CD4-positive, alpha-beta T cell (primary cell): ENCODE measurements around the gene KCNK3. TPM values are rescaled to one million over a fixed set of nuclear protein-coding genes. Genes with fewer than 3 reads are reported as not detected.
"Not testable (repeated sequence)": the region's sequence is repeated elsewhere in the genome, so short reads cannot be mapped to it uniquely, and the experiment has no call there.

ENCODE experiments used
- ATAC-seq: fragments of 200-7000 bp; cut with Tn5 transposase; one replicate; pipeline ENCODE4 v1.10.0; 2022; ENCODE audit warnings: mild to moderate bottlenecking; ENCODE audit not compliant: poor library complexity
- CTCF ChIA-PET: fragments of 350-600 bp; sonication (Branson Sonifier 250); formaldehyde crosslinking; loops from one replicate; lab custom pipeline; 2021; ENCODE audit warnings: antibody characterized with exemption, inconsistent platforms; lab: Charles Lee
- POLR2A ChIA-PET: fragments of 350-600 bp; sonication (Branson Sonifier 250); formaldehyde crosslinking; loops from one replicate; lab custom pipeline; 2021; ENCODE audit warnings: antibody characterized with exemption, inconsistent platforms; lab: Charles Lee
- DNase-seq, 14 experiments: peaks; one replicate each; pipeline ENCODE4 v3.0.0-alpha.2; 2013 to 2020; ENCODE audit warnings: mixed read lengths in 2 of 14
- H3K27ac ChIP-seq, 2 donors: one replicate each; pipeline versions ENCODE4 v1.5.1 to v1.7.0; 2013; ENCODE audit warnings: low read length in 2 of 2, low read depth in 1 of 2, mild to moderate bottlenecking in 1 of 2
- H3K27me3 ChIP-seq, 2 experiments: 1 replicate in 1 of 2; 2 replicates in 1 of 2; pipeline versions ENCODE4 v1.6.1 to v1.7.0; 2013; ENCODE audit warnings: low read length in 2 of 2, control low read depth in 1 of 2, mild to moderate bottlenecking in 1 of 2, moderate library complexity in 1 of 2; ENCODE audit not compliant: insufficient read depth in 2 of 2, control insufficient read depth in 1 of 2
- H3K36me3 ChIP-seq: one replicate; pipeline ENCODE4 v1.6.1; 2013; ENCODE audit warnings: low read length, control low read depth; ENCODE audit not compliant: insufficient read depth
- H3K4me1 ChIP-seq: one replicate; pipeline ENCODE4 v1.6.1; 2013; ENCODE audit warnings: low read length, control low read depth; ENCODE audit not compliant: insufficient read depth
- H3K4me3 ChIP-seq: one replicate; pipeline ENCODE4 v1.5.1; 2013; ENCODE audit warnings: mild to moderate bottlenecking, low read length, moderate library complexity
- H3K9me3 ChIP-seq, 2 experiments: 1 replicate in 1 of 2; 2 replicates in 1 of 2; pipeline versions ENCODE4 v1.6.1 to v1.7.0; 2013; ENCODE audit warnings: low read length in 2 of 2, mild to moderate bottlenecking in 2 of 2, control low read depth in 1 of 2, moderate library complexity in 1 of 2; ENCODE audit not compliant: control insufficient read depth in 1 of 2, insufficient read depth in 1 of 2
- H3K27ac Mint-ChIP-seq: one replicate; pipeline ENCODE4 v1.8.0; 2020; ENCODE audit warnings: mixed read lengths
- H3K27me3 Mint-ChIP-seq: one replicate; pipeline ENCODE4 v1.8.0; 2021; ENCODE audit warnings: mixed read lengths
- H3K36me3 Mint-ChIP-seq: one replicate; pipeline ENCODE4 v1.8.0; 2021; ENCODE audit warnings: low read depth, mixed read lengths
- H3K4me1 Mint-ChIP-seq: one replicate; pipeline ENCODE4 v1.8.0; 2021; ENCODE audit warnings: low read depth, mixed read lengths
- H3K4me3 Mint-ChIP-seq: one replicate; pipeline ENCODE4 v1.8.0; 2020; ENCODE audit warnings: mild to moderate bottlenecking, mixed read lengths
- H3K9me3 Mint-ChIP-seq: one replicate; pipeline ENCODE4 v1.8.0; 2020; ENCODE audit warnings: mixed read lengths
- CTCF ChIP-seq: fragments of 200-600 bp; IDR thresholded peaks from one replicate; pipeline ENCODE4 v1.8.0; 2022; ENCODE audit warnings: antibody characterized with exemption, mild to moderate bottlenecking
- intact Hi-C, 2 experiments: fragments of 100-400 bp; cut with DNase I in 1 of 2; cut with micrococcal nuclease in 1 of 2; formaldehyde crosslinking; loops; one replicate each; pipeline versions ENCODE4 v1.15.1 to v1.9.0; 2023 to 2025; cut with DNase I, micrococcal nuclease
- total RNA-seq, 174 experiments: library from RNA in 2 of 174; stranded (reverse) in 2 of 174; gene quantifications; one replicate each; pipeline ENCODE4 v1.2.3 and lab custom pipeline; 2021 to 2026

KCNK3 gene
- total RNA-seq, 2 experiments from 2014 or later: not detected

GRCh38 chr2:26653207-26654060, 39.1 kb upstream of the KCNK3 start:
- no peaks in the 10 kb centered on the region for H3K36me3 Mint-ChIP-seq
- H3K27ac ChIP-seq: no peak overlapping the region
- H3K4me1 ChIP-seq: no peaks in the 10 kb centered on the region
- no peak overlapping the region for H3K27ac Mint-ChIP-seq
- no peak overlapping the region for H3K4me3 Mint-ChIP-seq
- H3K36me3 ChIP-seq: no peaks in the 10 kb centered on the region
- no peak overlapping the region for H3K4me3 ChIP-seq
- H3K9me3 ChIP-seq: peaks cover 0 to 7% of the 10 kb centered on the region in 2 experiments
- ATAC-seq (no peak), DNase-seq (no peak)
- H3K27me3 ChIP-seq: peaks cover 3 to 7% of the 10 kb centered on the region in 2 experiments
- CTCF ChIA-PET: no interaction called here
- no peak for TF ChIP-seq CTCF
- H3K9me3 Mint-ChIP-seq: no peaks in the 10 kb centered on the region
- intact Hi-C loops: no loop called here
- POLR2A ChIA-PET: no interaction called here
- H3K27me3 Mint-ChIP-seq: peaks cover 14% of the 10 kb centered on the region
- H3K4me1 Mint-ChIP-seq: no peaks in the 10 kb centered on the region

- Histone ChIP-seq H3K9me3 (peaks cover 0 to 12% of the 10 kb centered on the region in 2 experiments), H3K36me3 (no peaks in the 10 kb centered on the region), H3K27me3 (peaks cover 3 to 7% of the 10 kb centered on the region in 2 experiments), H3K4me1 (no peaks in the 10 kb centered on the region), H3K27ac (no peak overlapping the region), H3K4me3 (no peak overlapping the region)
- H3K27ac Mint-ChIP-seq: no peak overlapping the region
- H3K9me3 Mint-ChIP-seq: peaks cover 3% of the 10 kb centered on the region
- ATAC-seq: no peak
- H3K4me1 Mint-ChIP-seq: no peaks in the 10 kb centered on the region
- POLR2A ChIA-PET: no interaction called here
- no peak for DNase-seq
- peaks cover 19% of the 10 kb centered on the region for H3K27me3 Mint-ChIP-seq
- CTCF ChIA-PET: no interaction called here
- TF ChIP-seq CTCF: no peak
- intact Hi-C loops: no loop called here
- no peaks in the 10 kb centered on the region for H3K36me3 Mint-ChIP-seq
- no peak overlapping the region for H3K4me3 Mint-ChIP-seq
These were observed 38.5 kb upstream of the KCNK3 start for GRCh38 chr2:26654061-26654340.

- H3K27me3 ChIP-seq, H3K4me1 ChIP-seq, CTCF ChIA-PET, H3K36me3 ChIP-seq, H3K36me3 Mint-ChIP-seq, H3K9me3 Mint-ChIP-seq, H3K27ac ChIP-seq, H3K4me3 ChIP-seq, intact Hi-C loops, H3K4me1 Mint-ChIP-seq, H3K27ac Mint-ChIP-seq, ATAC-seq, POLR2A ChIA-PET, DNase-seq, H3K4me3 Mint-ChIP-seq: not testable (repeated sequence)
- peaks cover 6 to 12% of the 10 kb centered on the region in 2 experiments for H3K9me3 ChIP-seq
- H3K27me3 Mint-ChIP-seq: peaks cover 19% of the 10 kb centered on the region
These were observed 37.4 kb upstream of the KCNK3 start for GRCh38 chr2:26655120-26655519.
